Measurements from ENCODE around the gene ARFRP1.
A peak's percentile ranks its signal among the peaks of the same experiment; 100 is the strongest.

Gene ARFRP1

GRCh38 chr20:63701329-63702035 lies 6.3 kb downstream of the ARFRP1 start:
- DNase-seq = peak; percentile 62

GRCh38 chr20:63701051-63701328 lies 6.8 kb downstream of the ARFRP1 start:
- DNase-seq = no peak

GRCh38 chr20:63700199-63701050 lies 7.4 kb downstream of the ARFRP1 start:
- peak; percentile 60 for DNase-seq

GRCh38 chr20:63699466-63700198 lies 8.1 kb downstream of the ARFRP1 start:
- no peak for DNase-seq

GRCh38 chr20:63698739-63699465 lies 8.9 kb downstream of the ARFRP1 start:
- peak; percentile 84 for DNase-seq

GRCh38 chr20:63697868-63698545 lies 9.8 kb downstream of the ARFRP1 start:
- no peak for DNase-seq

- no peak for DNase-seq
These were observed 10.4 kb downstream of the ARFRP1 start for GRCh38 chr20:63697357-63697867.

GRCh38 chr20:63696628-63697356 lies 11.0 kb downstream of the ARFRP1 start, which contains the start of gene TNFRSF6B:
Gene TNFRSF6B, plus strand, starts transcription at chr20:63696652. Its CDS starts 116 bp downstream, at chr20:63696768.
- peak; percentile 67 for DNase-seq

GRCh38 chr20:63696306-63696627 lies 11.5 kb downstream of the ARFRP1 start:
- no peak for DNase-seq

GRCh38 chr20:63695424-63696305 lies 12.1 kb downstream of the ARFRP1 start:
- DNase-seq = peak; percentile 66

- no peak for DNase-seq
These were observed 13.0 kb downstream of the ARFRP1 start for GRCh38 chr20:63694584-63695423.

GRCh38 chr20:63693733-63694583 lies 13.8 kb downstream of the ARFRP1 start:
- DNase-seq = no peak

GRCh38 chr20:63693083-63693732 lies 14.6 kb downstream of the ARFRP1 start:
- DNase-seq = no peak

GRCh38 chr20:63692436-63693082 lies 15.2 kb downstream of the ARFRP1 start:
- DNase-seq = no peak

- no peak for DNase-seq
These were observed 15.9 kb downstream of the ARFRP1 start for GRCh38 chr20:63691711-63692435.

GRCh38 chr20:63690898-63691710 lies 16.7 kb downstream of the ARFRP1 start:
- DNase-seq = no peak

Data from activated effector memory CD4-positive, alpha-beta T cell treated with anti-CD3 and anti-CD28 coated beads, Interleukin-2, amount 50 U/mL, for 16 hours (primary cell).